HCT116 (cell line): ENCODE results near the gene OVOL1. TPM values are rescaled to one million over a fixed set of nuclear protein-coding genes. Genes with fewer than 3 reads are reported as not detected.

Experiments used
- ATAC-seq: fragments of 200-7000 bp; cut with Tn5 transposase; 2 replicates; pipeline ENCODE4 v1.9.1; 2020; ENCODE audit warnings: mild to moderate bottlenecking, moderate library complexity
- BruUV-seq: library from RNA; stranded (reverse); fragments of 400-500 nt; replicated peaks from 2 replicates; lab custom pipeline; 2021; lab: Mats Ljungman, UMichigan
- CTCF ChIA-PET: fragments of 300-600 bp; sonication (Branson Sonifier 250); formaldehyde crosslinking; loops from one replicate; lab custom pipeline; 2021; ENCODE audit warnings: antibody characterized with exemption; lab: Charles Lee
- POLR2A ChIA-PET: fragments of 300-600, 350-600 bp; sonication (Branson Sonifier 250); formaldehyde crosslinking; loops from one replicate; lab custom pipeline; 2021; ENCODE audit warnings: antibody characterized with exemption; lab: Charles Lee
- RAD21 ChIA-PET, 2 experiments: fragments of 300-600 bp; sonication (Branson Sonifier 250); formaldehyde crosslinking; loops; one replicate each; lab custom pipeline; 2023; ENCODE audit warnings: low total read pairs in 2 of 2; ENCODE audit not compliant: uncharacterized antibody in 2 of 2, unreplicated experiment in 2 of 2, low non-redundant PET in 1 of 2; lab: Charles Lee
- DNase-seq: peaks from one replicate; pipeline ENCODE4 v3.0.0-alpha.2; 2010; ENCODE audit warnings: low read depth, low spot score
- H2AFZ ChIP-seq: fragments of 200-600 bp; shearing (Covaris generic), sonication (generic); 2 replicates; pipeline ENCODE4 v1.6.1; 2017; ENCODE audit warnings: low read depth, mixed run types, mixed read lengths, antibody characterized with exemption, low read length; ENCODE audit not compliant: poor library complexity, severe bottlenecking
- H3K27ac ChIP-seq: 2 replicates; pipeline ENCODE4 v1.5.1; 2012; ENCODE audit warnings: low read depth, low read length
- H3K27me3 ChIP-seq: fragments of 200-600 bp; sonication (generic); 2 replicates; pipeline ENCODE4 v1.6.1; 2016; ENCODE audit warnings: mixed run types, low read length, mixed read lengths; ENCODE audit not compliant: insufficient read depth
- H3K36me3 ChIP-seq, 2 experiments: fragments of 200-500 bp in 1 of 2; fragments of 200-600 bp in 1 of 2; sonication (Bioruptor generic) in 1 of 2; sonication (generic) in 1 of 2; 2 replicates each; pipeline versions ENCODE4 v1.5.1 to v1.6.1; 2014 to 2016; ENCODE audit warnings: low read length in 2 of 2, inconsistent platforms in 1 of 2, mixed read lengths in 1 of 2, mixed run types in 1 of 2; ENCODE audit not compliant: insufficient read depth in 2 of 2, control insufficient read depth in 1 of 2
- H3K4me1 ChIP-seq, 2 experiments: fragments of 200-600 bp in 1 of 2; sonication (generic) in 1 of 2; 2 replicates each; pipeline versions ENCODE4 v1.5.1 to v1.6.1; 2012 to 2017; ENCODE audit warnings: low read length in 2 of 2, inconsistent platforms in 1 of 2, mild to moderate bottlenecking in 1 of 2, mixed read lengths in 1 of 2, mixed run types in 1 of 2, moderate library complexity in 1 of 2; ENCODE audit not compliant: insufficient read depth in 2 of 2, control insufficient read depth in 1 of 2
- H3K4me2 ChIP-seq: fragments of 200-600 bp; sonication (generic); 2 replicates; pipeline ENCODE4 v1.6.1; 2017; ENCODE audit warnings: mixed run types, low read length, mixed read lengths
- H3K4me3 ChIP-seq, 2 experiments: fragments of 200-600 bp in 1 of 2; sonication (generic) in 1 of 2; replicated peaks in 1 of 2; 2 replicates each; pipeline ENCODE4 v1.5.1; 2011 to 2016; ENCODE audit warnings: low read length in 2 of 2, control low read depth in 1 of 2, low read depth in 1 of 2, mild to moderate bottlenecking in 1 of 2, mixed read lengths in 1 of 2, mixed run types in 1 of 2
- H3K79me2 ChIP-seq: fragments of 200-600 bp; sonication (generic); 2 replicates; pipeline ENCODE4 v1.6.1; 2017; ENCODE audit warnings: mild to moderate bottlenecking, mixed run types, low read length, moderate library complexity, mixed read lengths; ENCODE audit not compliant: insufficient read depth
- H3K9ac ChIP-seq: fragments of 200-600 bp; sonication (generic); 2 replicates; pipeline ENCODE4 v1.6.1; 2016; ENCODE audit warnings: low read length, mixed read lengths
- H3K9me2 ChIP-seq: fragments of 200-600 bp; sonication (generic), shearing (Covaris generic); 2 replicates; pipeline ENCODE4 v1.6.1; 2017; ENCODE audit warnings: mixed run types, mild to moderate bottlenecking, moderate library complexity; ENCODE audit not compliant: insufficient read depth
- H3K9me3 ChIP-seq, 2 experiments: fragments of 200-500 bp in 1 of 2; fragments of 200-600 bp in 1 of 2; sonication (Bioruptor generic) in 1 of 2; sonication (generic) in 1 of 2; 2 replicates each; pipeline ENCODE4 v1.6.1; 2014 to 2017; ENCODE audit warnings: low read length in 2 of 2, mixed read lengths in 2 of 2, inconsistent platforms in 1 of 2, low read depth in 1 of 2, mild to moderate bottlenecking in 1 of 2, mixed run types in 1 of 2, moderate library complexity in 1 of 2; ENCODE audit not compliant: control insufficient read depth in 1 of 2, insufficient read depth in 1 of 2
- H4K20me1 ChIP-seq: fragments of 200-600 bp; sonication (generic), shearing (Covaris generic); 2 replicates; pipeline ENCODE4 v1.6.1; 2017; ENCODE audit warnings: mixed run types, mild to moderate bottlenecking, moderate library complexity; ENCODE audit not compliant: insufficient read depth
- ATF3 ChIP-seq: IDR thresholded peaks from 2 replicates; pipeline ENCODE4 v1.6.1; 2012
- EGR1 ChIP-seq: IDR thresholded peaks from 2 replicates; pipeline ENCODE4 v1.6.1; 2012; ENCODE audit warnings: low read depth
- ELF1 ChIP-seq: IDR thresholded peaks from 2 replicates; pipeline ENCODE4 v1.6.1; 2012; ENCODE audit warnings: low read depth, borderline replicate concordance
- EZH2 ChIP-seq: fragments of 200-600 bp; sonication (generic); IDR thresholded peaks from 2 replicates; pipeline ENCODE4 v1.6.1; 2017; ENCODE audit warnings: antibody characterized with exemption, mixed run types
- EZH2phosphoT487 ChIP-seq: fragments of 200-600 bp; IDR thresholded peaks from 2 replicates; pipeline ENCODE4 v1.6.1; 2018; ENCODE audit warnings: antibody characterized with exemption, borderline replicate concordance
- POLR2A ChIP-seq: IDR thresholded peaks from 2 replicates; pipeline ENCODE4 v1.7.0; 2011; ENCODE audit warnings: borderline replicate concordance; ENCODE audit not compliant: insufficient read depth, insufficient read length; ENCODE audit errors: extremely low read depth
- REST ChIP-seq: IDR thresholded peaks from 2 replicates; pipeline ENCODE4 v1.6.1; 2012; ENCODE audit warnings: low read depth
- SRF ChIP-seq: IDR thresholded peaks from 2 replicates; pipeline ENCODE4 v1.6.1; 2012; ENCODE audit warnings: low read depth
- TCF7L2 ChIP-seq: IDR thresholded peaks from 2 replicates; pipeline ENCODE4 v1.7.0; 2011; ENCODE audit warnings: borderline replicate concordance, inconsistent platforms; ENCODE audit not compliant: insufficient read depth, insufficient read length; ENCODE audit errors: extremely low read depth
- YY1 ChIP-seq: IDR thresholded peaks from 2 replicates; pipeline ENCODE4 v1.6.1; 2011; ENCODE audit warnings: low read length, low read depth, moderate library complexity, mild to moderate bottlenecking; ENCODE audit not compliant: insufficient replicate concordance; ENCODE audit errors: extremely low read depth
- ZBTB33 ChIP-seq: IDR thresholded peaks from 2 replicates; pipeline ENCODE4 v1.6.1; 2011; ENCODE audit warnings: mild to moderate bottlenecking, low read length, moderate library complexity; ENCODE audit not compliant: insufficient replicate concordance; ENCODE audit errors: extremely low read depth
- ZNF274 ChIP-seq: fragments of 200-500 bp; sonication (Bioruptor generic); IDR thresholded peaks from 2 replicates; pipeline ENCODE4 v1.6.1; 2014; ENCODE audit warnings: mild to moderate bottlenecking, low read depth, low read length, inconsistent platforms
- intact Hi-C: fragments of 100-400 bp; cut with micrococcal nuclease; formaldehyde crosslinking; loops from 2 replicates; pipeline ENCODE4 v1.10.0; 2022
- total RNA-seq: library from RNA; stranded (reverse); gene quantifications from one replicate; pipeline ENCODE4 v1.2.1, GENCODE V29; 2021; ENCODE audit not compliant: unreplicated experiment

Gene OVOL1
- total RNA-seq, 1 experiment from 2014 or later, result 14.7 TPM

GRCh38 chr11:65782816-65783228 is 4.0 kb upstream of the OVOL1 start:
- DNase-seq (no peak), ATAC-seq (no peak)
- POLR2A ChIA-PET, result interaction anchor here (1.0 kb wide), 1 partner anchor 9 kb away, joined by 3 read pairs; no protein-coding TSS in a partner anchor

More at GRCh38 chr11:65782816-65783228, 4.0 kb upstream of the OVOL1 start:
- no peak overlapping the region for H3K4me3 ChIP-seq
- H3K9ac ChIP-seq, result no peak overlapping the region
- H3K79me2 ChIP-seq, result peaks cover 30% of the 10 kb centered on the region
- no TSS peak for BruUV-seq
- H2AFZ ChIP-seq, result no peak overlapping the region
- H3K27me3 ChIP-seq, result no peaks in the 10 kb centered on the region
- no peaks in the 10 kb centered on the region for H3K9me2 ChIP-seq
- TF ChIP-seq REST (no peak), EZH2 (no peak), YY1 (no peak), POLR2A (no peak), ATF3 (no peak), EGR1 (no peak), ZBTB33 (no peak), ELF1 (no peak), TCF7L2 (no peak), EZH2phosphoT487 (no peak), SRF (no peak), ZNF274 (no peak)
- H3K36me3 ChIP-seq, result peaks cover 5 to 15% of the 10 kb centered on the region in 2 experiments; a peak in 2 of 4 replicates
- peaks cover 24 to 59% of the 10 kb centered on the region in 2 experiments for H3K4me1 ChIP-seq
- ChIA-PET RAD21 (no interaction called here), CTCF (interaction anchor here (0.6 to 1.0 kb wide), 2 partner anchors 71 to 600 kb away, joined by 3 read pairs; partner anchors contain the start of gene KAT5)
- peaks cover 3% of the 10 kb centered on the region; the same call in 1 of the 2 replicates for H4K20me1 ChIP-seq
- intact Hi-C loops, result loop anchor here (5.0 kb wide), 1 partner anchor 71 kb away; the partner anchor contains the start of gene KAT5
- H3K4me2 ChIP-seq, result no peak overlapping the region
- H3K27ac ChIP-seq, result no peak overlapping the region
- H3K9me3 ChIP-seq, result no peaks in the 10 kb centered on the region
